Measurements from ENCODE around the gene SNRNP25. TPM values are rescaled to one million over a fixed set of nuclear protein-coding genes. Genes with fewer than 3 reads are reported as not detected.
"Not testable (repeated sequence)": the region's sequence is repeated elsewhere in the genome, so short reads cannot be mapped to it uniquely, and the experiment has no call there.

The SNRNP25 gene
- total RNA-seq, 3 donors from 2014 or later: 18.8 to 24.9 (median 20.6) TPM

GRCh38 chr16:43294-43693, 10.3 kb upstream of the SNRNP25 start:
- TF ChIP-seq CTCF (IDR thresholded peaks at IDR 0.05): no peak
- H3K36me3 ChIP-seq (ENCODE audit: low read depth): no peaks in the 10 kb centered on the region
- intact Hi-C loops (cut with DNase I, micrococcal nuclease): no loop called here

GRCh38 chr16:44655-45054, 9.0 kb upstream of the SNRNP25 start:
- DNase-seq (peak in 1 of 3 donors; percentile 3), ATAC-seq (no peak)
- no peaks in the 10 kb centered on the region for H3K9me3 ChIP-seq
- H3K4me3 ChIP-seq: no peak overlapping the region
- intact Hi-C loops (cut with DNase I, micrococcal nuclease): no loop called here
- TF ChIP-seq CTCF (IDR thresholded peaks at IDR 0.05): no peak
- H3K4me1 ChIP-seq (ENCODE audit: low read depth): no peaks in the 10 kb centered on the region
- no peaks in the 10 kb centered on the region for H3K36me3 ChIP-seq (ENCODE audit: low read depth)

More at GRCh38 chr16:43294-43693, 10.3 kb upstream of the SNRNP25 start:
- ATAC-seq (no peak), DNase-seq (peak in 1 of 3 donors; percentile 2)
- Histone ChIP-seq H3K4me3 (no peak overlapping the region), H3K9me3 (no peaks in the 10 kb centered on the region), H3K4me1 (ENCODE audit: low read depth) (peaks cover 5% of the 10 kb centered on the region)

- H3K4me1 ChIP-seq (ENCODE audit: low read depth): no peaks in the 10 kb centered on the region
- no peaks in the 10 kb centered on the region for H3K9me3 ChIP-seq
- no peak for TF ChIP-seq CTCF (IDR thresholded peaks at IDR 0.05)
- intact Hi-C loops (cut with DNase I, micrococcal nuclease): no loop called here
- ATAC-seq: no peak
- no peak for DNase-seq
- H3K36me3 ChIP-seq (ENCODE audit: low read depth): no peaks in the 10 kb centered on the region
- no peak overlapping the region for H3K4me3 ChIP-seq
Measured at GRCh38 chr16:45454-45853, 8.2 kb upstream of the SNRNP25 start.

- intact Hi-C loops (cut with DNase I, micrococcal nuclease); H3K4me3 ChIP-seq; H3K4me1 ChIP-seq (ENCODE audit: low read depth); ATAC-seq; H3K36me3 ChIP-seq (ENCODE audit: low read depth); H3K9me3 ChIP-seq: not testable (repeated sequence)
- DNase-seq: peak in 1 of 3 donors; percentile 2
Measured at GRCh38 chr16:46510-46909, 7.1 kb upstream of the SNRNP25 start.

DNA sequence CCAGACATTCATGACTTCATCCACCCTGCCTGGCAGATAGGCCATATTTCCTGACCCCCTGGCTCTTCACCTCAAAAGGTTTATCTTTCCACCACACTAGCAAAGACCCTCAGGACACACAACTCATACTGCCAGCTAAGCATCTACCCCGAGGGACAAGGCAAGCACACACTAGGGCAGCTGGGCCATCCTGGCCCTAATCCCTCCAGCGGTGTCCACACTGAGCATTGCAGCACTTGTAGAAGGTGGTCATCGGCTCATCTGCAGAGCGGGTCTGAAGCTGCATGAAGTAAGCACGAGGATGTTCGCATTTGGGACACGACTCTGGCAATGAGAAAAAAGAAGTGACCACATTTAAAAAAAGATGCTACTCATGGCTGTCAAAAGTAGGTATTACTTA, 6.4 kb upstream of the SNRNP25 start:
- DNase-seq: peak in 1 of 3 donors; percentile 10
- Histone ChIP-seq H3K9me3 (no peaks in the 10 kb centered on the region), H3K36me3 (ENCODE audit: low read depth) (no peaks in the 10 kb centered on the region), H3K4me3 (no peak overlapping the region), H3K4me1 (ENCODE audit: low read depth) (no peaks in the 10 kb centered on the region)
- intact Hi-C loops (cut with DNase I, micrococcal nuclease): no loop called here
- no peak for ATAC-seq
- TF ChIP-seq CTCF (IDR thresholded peaks at IDR 0.05): no peak

DNA sequence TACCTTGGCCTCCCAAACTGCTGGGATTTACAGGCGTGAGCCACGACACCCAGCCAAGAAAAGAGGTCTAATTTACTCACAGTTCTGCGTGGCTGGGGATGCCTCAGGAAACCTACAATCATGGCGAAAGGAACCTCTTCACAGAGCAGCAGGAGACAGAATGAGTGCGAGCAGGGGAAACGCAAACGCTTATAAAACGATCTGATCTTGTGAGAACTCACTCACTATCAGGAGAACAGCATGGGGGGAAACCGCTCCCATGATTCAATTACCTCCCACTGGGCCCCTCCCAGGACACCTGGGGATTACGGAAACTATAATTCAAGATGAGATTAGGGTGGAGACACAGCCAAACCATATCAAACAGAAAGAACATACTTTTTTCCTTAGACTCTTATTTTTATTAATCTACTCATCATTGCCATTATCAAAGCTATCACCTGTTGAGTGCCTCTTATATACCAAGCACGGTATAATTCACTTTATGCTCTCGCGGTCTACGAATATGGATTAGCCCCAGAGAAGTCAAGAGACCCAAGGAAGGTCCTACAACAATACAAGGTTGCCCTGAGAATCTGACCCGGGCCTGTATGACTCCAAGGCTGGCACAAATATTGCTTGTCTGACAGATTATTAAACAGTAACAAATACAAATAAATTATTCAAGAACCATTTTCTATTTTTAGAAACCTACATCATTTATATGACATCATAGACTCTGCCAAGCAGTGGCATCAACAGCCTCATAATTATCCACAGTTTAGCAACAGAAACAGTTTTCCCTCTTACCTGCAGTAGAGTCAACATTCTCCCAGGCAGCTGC, 2.6 kb upstream of the SNRNP25 start:
- DNase-seq: no peak
- TF ChIP-seq CTCF (IDR thresholded peaks at IDR 0.05): no peak
- intact Hi-C loops (cut with DNase I, micrococcal nuclease): no loop called here
- Histone ChIP-seq H3K4me1 (ENCODE audit: low read depth) (peaks cover 10% of the 10 kb centered on the region), H3K36me3 (ENCODE audit: low read depth) (no peaks in the 10 kb centered on the region), H3K9me3 (no peaks in the 10 kb centered on the region), H3K4me3 (no peak overlapping the region)
- no peak for ATAC-seq
